NCI-H2081 treated with DMSO at 0.1 percent for 48 hours (cell line): ENCODE results near the gene C20orf173.

Experiments used
- DNase-seq: peaks from one replicate; lab custom pipeline; 2025; lab: John Stamatoyannopoulos, UW

Gene C20orf173

DNA sequence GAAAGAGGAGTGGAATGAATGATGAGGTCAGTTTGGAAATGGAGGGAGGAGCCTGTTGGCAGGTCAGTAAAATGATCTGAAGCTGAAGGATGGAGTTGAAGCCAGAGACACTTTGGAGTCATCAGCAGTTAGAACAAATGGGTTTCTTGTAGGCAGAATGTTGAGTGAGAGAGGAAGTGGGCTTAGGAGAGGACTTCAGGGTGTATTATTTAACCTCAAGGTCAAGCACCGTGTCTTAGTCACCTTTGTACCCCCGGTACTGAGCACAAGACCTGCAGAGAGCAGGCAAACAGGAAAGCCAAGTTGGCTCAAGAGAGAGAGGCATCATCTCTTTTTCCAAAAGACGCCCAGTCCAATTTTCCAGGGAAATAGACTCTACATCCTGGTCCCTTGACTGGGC is 23.3 kb downstream of the C20orf173 start:
- DNase-seq, result no peak

DNA sequence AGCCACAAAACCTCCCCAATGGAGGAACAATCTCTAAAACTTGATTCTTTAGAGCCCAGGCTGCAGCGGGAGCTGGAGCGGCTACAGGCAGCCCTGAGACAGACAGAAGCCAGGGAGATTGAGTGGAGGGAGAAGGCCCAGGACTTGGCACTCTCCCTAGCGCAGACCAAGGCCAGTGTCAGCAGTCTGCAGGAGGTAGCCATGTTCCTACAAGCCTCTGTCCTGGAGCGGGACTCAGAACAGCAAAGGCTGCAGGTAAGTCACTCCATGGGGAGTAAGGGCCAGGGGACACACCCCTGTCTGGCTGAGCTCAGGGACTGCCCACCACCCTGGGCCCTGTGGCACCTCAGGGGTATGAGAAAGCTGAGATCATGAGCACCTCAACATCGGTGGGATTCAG is 24.7 kb downstream of the C20orf173 start:
- no peak for DNase-seq

DNA sequence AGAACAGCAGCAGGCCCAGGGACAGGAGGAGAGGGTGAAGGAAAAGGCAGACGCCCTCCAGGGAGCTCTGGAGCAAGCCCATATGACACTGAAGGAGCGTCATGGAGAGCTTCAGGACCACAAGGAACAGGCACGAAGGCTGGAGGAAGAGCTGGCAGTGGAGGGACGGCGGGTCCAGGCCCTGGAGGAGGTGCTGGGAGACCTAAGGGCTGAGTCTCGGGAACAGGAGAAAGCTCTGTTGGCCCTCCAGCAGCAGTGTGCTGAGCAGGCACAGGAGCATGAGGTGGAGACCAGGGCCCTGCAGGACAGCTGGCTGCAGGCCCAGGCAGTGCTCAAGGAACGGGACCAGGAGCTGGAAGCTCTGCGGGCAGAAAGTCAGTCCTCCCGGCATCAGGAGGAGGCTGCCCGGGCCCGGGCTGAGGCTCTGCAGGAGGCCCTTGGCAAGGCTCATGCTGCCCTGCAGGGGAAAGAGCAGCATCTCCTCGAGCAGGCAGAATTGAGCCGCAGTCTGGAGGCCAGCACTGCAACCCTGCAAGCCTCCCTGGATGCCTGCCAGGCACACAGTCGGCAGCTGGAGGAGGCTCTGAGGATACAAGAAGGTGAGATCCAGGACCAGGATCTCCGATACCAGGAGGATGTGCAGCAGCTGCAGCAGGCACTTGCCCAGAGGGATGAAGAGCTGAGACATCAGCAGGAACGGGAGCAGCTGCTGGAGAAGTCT is 25.5 kb downstream of the C20orf173 start:
- DNase-seq, result no peak

DNA sequence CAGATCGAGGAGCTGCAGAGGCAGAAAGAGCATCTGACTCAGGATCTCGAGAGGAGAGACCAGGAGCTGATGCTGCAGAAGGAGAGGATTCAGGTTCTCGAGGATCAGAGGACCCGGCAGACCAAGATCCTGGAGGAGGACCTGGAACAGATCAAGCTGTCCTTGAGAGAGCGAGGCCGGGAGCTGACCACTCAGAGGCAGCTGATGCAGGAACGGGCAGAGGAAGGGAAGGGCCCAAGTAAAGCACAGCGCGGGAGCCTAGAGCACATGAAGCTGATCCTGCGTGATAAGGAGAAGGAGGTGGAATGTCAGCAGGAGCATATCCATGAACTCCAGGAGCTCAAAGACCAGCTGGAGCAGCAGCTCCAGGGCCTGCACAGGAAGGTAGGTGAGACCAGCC is 26.2 kb downstream of the C20orf173 start:
- no peak for DNase-seq

DNA sequence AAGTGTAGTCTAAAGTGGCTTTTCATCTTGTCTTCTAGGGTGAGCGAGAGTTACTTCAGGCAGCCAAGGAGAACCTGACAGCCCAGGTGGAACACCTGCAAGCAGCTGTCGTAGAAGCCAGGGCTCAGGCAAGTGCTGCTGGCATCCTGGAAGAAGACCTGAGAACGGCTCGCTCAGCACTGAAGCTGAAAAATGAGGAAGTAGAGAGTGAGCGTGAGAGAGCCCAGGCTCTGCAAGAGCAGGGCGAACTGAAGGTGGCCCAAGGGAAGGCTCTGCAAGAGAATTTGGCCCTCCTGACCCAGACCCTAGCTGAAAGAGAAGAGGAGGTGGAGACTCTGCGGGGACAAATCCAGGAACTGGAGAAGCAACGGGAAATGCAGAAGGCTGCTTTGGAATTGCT is 27.1 kb downstream of the C20orf173 start:
- DNase-seq, result no peak

DNA sequence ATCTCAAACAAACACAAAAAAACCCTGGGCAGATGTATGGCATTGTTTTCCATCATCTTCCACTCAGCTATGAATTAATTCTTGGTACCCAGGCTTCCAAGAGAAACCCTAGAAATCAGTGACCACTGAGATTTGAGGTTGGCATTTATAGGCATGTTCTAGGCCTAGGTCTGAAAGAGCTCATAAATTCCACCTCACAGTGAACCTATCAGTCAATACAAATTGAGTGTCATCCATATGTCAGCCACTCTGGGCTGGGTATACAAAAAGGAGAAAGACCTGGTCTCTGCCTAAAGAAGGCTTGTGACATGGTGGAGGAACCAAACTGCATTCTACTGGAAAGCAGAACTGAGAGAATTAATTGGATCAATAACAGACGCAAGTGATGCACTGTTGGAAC is 30.2 kb downstream of the C20orf173 start:
- DNase-seq, result no peak

DNA sequence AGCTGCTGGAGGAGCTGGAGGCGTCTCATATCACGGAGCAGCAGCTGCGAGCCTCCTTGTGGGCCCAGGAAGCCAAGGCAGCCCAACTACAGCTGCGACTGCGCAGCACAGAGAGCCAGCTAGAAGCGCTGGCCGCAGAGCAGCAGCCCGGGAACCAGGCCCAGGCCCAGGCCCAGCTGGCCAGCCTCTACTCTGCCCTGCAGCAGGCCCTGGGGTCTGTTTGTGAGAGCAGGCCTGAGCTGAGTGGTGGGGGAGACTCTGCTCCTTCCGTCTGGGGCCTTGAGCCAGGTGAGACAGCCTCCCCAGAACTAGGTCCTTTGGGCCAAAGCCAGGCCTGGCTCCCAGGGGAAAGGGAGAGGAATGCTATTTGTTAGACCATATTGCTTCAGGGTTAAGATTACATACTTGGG is 31.7 kb downstream of the C20orf173 start:
- no peak for DNase-seq

DNA sequence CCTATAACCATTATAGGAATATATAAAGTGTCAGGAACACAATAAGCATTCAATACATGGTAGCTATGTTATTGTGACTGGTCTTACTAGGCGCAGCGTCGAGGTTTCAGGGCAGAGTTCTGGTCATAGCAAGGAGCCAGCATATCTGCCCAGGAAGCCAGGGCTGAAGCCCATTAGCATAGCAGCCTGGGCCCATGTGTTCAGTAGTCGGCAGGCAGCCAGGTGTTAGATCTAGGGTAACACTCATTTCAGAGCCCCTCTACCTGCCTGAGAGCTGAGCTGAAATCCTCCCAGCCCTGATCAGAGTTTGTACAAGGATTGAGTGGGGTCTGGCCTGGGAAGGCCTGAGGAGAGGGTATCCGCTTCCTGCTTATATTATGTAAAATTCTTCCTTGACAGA is 32.1 kb downstream of the C20orf173 start:
- no peak for DNase-seq

DNA sequence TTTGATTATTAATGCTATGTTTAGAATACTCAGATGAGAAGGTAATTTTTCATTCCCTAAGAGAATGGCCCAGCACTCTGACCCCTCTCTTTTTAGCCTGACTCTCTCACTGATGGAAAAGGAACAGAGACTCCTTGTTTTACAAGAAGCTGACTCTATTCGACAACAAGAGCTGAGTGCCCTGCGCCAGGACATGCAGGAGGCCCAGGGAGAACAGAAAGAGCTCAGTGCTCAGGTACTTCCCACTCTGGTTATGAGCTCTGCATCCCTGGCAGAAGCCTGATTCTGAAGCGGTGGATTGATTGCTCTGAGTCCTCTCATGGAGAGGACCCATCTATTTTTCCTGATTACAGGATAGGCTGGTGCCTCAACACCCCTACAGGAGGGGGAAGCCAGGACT is 33.0 kb downstream of the C20orf173 start:
- DNase-seq, result no peak

DNA sequence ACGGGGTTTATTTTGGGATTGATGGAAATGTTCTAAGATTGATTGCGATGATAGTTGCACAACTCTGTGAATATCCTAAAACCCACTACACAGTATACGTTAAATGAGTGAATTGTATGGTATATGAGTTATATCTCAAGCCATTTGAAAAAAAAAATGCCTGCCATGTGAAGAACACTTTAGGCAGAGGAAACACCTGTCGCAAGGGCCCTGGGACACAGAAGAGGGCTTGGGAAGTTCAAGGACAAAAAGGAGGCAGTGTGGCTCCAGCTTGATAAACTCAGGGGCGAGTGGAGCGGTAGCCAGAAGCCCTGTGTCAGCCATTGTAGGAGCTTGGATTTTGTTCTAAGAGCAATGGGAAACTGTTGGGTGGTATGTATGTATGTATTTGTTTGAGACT is 37.1 kb downstream of the C20orf173 start:
- DNase-seq, result no peak

DNA sequence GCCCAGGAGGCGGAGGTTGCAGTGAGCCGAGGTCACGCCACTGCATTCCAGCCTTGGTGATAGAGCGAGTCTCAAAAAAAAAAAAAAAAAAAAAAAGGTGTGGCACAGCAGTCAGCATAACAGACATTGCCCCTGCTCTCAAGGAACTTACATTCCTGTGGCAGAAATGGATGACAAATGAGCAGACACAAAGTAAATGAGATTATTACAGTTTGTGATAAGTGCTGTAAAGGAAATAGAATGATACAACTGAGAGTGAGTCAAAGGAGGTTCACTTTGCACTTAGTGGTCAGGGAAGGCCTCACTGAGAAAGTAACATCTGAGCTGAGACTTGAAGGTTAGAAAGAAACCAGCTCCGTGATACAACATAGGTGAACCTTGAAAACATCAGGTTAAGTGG is 37.6 kb downstream of the C20orf173 start:
- DNase-seq, result no peak

DNA sequence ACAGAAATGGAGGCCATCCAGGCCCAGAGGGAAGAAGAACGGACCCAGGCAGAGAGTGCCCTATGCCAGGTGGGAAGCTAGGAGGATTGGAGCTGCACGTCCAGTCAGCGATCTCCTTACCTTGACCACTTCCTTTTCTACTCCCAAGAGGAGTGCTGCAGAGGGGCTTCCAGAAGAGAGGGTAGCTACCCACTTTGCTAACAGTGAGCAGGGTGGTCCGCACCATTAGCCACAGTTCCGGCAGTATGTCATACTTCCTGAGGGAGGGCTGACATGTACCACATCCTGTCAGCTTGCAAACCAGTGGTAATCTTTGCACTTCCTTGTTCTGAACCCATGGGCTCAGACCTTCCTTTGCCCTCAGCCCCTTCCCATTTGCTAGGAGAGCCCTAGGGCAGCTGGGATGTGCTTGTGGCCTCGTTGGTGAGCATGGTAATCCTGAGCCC is 38.7 kb downstream of the C20orf173 start:
- DNase-seq, result no peak

DNA sequence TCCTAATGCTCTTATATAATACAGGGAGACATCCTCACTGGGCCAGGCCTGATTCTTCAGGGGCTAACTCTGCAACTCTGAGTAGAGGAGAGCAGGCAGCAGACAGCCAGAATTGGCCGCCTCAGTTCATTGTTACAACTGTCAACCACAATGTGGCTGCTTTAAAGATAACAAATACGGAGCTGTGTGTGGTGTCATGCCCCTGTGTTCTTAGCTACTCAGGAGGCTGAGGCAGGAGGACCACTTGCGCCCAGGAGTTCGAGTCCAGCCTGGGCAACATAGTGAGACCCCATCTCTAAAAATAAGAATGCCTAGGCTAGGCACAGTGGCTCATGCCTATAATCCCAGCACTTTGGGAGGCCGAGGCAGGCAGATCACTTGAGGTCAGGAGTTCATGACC is 39.7 kb downstream of the C20orf173 start:
- DNase-seq, result no peak

DNA sequence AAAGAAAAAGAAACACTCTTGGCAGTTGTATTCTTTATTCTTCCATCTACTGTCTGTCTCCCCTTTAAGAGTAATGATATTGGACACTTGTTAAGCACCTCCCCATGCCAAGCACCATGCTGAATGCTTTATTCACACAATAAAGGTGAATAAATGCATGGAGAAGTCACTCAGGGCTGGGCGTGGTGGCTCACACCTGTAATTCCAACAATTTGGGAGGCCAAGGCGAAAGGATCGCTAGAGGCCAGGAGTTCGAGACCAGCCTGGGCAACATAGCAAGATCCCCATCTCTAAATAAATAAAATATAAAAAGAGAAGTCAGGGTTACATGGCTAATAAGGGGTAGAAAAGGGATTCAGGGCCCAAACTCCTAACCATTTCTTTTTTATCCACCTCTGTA is 42.0 kb downstream of the C20orf173 start:
- no peak for DNase-seq

DNA sequence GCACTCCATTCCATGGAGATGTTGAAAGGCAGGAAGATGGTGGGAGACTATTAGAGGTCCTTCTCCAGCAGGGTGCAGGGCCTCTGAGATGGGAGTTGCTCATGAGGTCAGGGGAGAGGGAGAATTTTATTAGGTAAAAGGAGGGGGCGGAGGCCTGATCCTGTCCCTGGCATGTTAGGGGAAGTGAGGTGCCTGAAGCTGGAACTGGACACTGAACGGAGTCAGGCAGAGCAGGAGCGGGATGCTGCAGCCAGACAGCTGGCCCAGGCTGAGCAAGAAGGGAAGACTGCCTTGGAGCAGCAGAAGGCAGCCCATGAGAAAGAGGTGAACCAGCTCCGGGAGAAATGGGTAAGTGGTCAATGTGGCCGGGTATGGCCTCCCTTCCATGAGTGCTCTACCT is 49.7 kb downstream of the C20orf173 start:
- DNase-seq, result no peak

DNA sequence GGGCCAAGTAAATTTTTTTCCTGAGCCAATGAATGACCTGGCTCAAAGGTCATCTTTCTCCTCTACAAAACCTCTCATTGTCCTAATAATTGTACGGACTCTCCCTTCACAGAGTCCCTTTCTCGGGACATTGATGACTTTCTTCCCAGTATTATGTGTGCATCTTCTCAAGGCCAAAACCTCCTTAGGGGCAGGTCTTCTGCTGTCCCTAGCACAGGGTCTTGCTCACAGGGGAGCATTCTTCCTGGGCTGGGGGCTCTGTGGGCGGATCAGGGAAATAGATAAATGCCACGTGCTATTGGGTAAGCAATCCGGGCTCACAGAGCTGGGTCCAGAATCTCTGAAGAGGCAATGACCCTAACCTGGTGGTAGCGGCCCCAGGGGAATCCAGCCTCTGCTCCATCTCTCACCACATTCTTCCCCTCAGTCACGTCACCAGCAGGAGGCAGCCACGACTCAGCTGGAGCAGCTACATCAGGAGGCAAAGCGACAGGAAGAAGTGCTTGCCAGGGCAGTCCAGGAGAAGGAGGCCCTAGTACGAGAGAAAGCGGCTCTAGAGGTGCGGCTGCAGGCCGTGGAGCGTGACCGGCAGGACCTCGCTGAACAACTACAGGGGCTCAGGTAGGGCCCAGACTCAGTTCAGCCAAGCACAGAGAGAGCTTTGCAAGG is 50.5 kb downstream of the C20orf173 start:
- no peak for DNase-seq
